ENCODE data around the gene SCRN1.

SCRN1 gene, protein sequence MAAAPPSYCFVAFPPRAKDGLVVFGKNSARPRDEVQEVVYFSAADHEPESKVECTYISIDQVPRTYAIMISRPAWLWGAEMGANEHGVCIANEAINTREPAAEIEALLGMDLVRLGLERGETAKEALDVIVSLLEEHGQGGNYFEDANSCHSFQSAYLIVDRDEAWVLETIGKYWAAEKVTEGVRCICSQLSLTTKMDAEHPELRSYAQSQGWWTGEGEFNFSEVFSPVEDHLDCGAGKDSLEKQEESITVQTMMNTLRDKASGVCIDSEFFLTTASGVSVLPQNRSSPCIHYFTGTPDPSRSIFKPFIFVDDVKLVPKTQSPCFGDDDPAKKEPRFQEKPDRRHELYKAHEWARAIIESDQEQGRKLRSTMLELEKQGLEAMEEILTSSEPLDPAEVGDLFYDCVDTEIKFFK

DNA sequence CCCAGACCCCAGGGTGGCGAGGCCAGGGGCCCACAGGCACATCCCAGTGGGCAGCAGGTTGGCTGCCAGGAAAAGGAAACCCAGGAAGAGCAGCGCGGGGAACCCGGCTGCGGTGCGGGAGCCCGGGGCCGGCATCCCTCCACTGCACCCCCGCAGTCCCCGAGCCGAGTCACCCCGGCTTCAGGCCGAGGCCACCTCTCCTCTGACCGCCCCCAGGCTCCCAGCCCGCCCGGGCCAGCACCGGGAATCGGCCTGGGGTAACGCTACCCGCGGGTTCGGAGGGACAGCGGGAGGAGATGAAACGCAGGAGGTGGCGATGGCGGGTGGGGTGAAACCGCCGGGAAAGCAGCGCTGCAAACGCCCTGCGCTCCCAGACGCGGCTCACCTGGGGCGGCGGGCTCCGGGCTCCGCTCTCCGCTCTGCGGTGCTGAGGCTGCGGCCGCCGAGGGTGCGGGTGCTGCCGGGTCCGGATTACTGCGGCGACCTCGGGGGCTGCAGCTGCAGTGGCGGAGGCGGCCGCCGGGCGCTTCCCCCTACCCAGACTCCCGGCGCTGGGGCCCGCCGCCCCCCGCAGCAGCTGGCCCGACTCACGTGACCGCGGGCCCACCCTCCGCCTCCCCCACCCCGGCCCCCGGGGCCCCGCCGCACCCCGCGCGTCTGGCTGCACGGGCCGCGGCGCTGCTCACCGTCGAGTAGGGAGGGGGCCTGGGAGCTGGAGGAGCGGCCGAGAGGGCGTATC lies at the start of gene SCRN1:
Gene SCRN1, minus strand, starts transcription at position 545 of the 739 bp plus-strand sequence. CDS start 20,734 bp downstream, outside the sequence.
- intact Hi-C loops (cut with DNase I), result loop anchor here (1.0 kb wide), 1 partner anchor 39 kb away; the partner anchor contains the start of gene PLEKHA8
- DNase-seq, result peak; percentile 32 to 93 (median 53)

DNA sequence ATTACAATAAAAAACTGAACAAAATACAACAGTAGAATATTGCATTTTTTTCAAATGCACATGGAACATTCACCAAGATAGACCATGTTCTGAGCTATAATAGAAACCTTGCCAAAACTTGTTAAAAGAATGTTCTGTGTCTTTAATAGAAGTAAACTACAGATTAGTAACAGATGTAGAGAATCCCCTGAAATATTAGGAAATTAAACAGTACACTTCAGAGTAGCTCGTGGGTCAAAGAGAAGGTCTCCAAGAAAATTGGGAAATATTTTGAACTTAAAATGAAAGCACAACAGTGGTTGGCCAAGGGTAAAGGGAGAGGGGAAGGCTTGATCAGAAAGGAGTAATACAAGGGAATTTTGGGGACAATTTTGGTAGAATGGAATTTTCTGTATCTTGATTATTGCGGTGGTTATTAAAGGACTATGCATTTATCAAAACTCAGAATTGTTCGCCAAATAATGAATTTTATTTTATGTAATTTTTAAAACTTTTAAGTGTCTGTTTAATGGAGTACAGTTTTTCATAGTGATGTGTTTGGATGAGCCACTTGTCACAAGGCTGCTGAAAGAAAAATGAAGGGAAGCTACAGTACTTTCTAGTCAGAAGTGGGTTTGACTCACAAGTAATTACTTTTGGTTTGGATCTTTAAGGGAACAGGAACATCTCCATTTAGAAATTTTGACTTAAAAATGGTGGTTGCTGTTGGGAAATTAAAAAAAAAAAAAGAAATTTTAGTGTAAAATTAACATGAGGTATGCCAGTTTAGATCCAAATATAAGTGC lies 48.8 kb upstream of the SCRN1 start:
- intact Hi-C loops (cut with DNase I), result no loop called here
- DNase-seq, result no peak

DNA sequence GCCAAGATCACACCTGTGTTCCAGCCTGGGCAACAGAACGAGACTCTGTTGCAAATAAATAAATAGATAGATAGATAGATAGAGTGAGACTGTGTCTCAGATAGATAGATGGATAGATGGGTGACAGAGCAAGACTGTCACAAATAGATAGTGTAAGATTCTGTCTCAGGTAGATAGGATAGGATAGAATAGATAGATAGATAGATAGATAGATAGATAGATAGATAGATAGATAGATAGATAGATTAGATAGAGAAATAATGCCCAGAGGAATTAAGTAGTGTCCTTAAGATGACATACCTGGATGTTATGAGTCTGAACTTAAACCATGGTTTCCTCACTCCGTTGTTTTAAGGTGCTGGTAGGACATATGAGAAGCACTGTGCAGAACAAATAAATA lies 46.6 kb upstream of the SCRN1 start:
- intact Hi-C loops (cut with DNase I), result no loop called here
- no peak for DNase-seq

DNA sequence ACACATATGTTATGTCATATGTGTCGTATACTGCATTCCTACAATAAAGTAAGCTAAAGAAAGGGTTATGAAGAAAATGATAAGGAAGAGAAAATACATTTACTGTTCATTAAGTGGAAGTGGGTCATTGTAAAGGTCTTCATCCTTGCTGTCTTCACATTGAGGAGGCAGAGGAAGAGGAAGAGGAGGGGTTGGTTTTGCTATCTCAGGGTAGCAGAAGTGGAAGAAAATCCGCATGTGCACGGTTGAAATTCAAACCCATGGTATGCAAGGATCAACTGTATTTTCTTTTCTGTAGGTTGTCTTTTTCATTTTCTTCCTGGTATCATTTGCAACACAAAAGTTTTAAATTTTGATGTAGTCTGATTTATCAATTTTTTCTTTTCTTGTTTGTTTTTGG lies 44.9 kb upstream of the SCRN1 start:
- DNase-seq, result no peak
- intact Hi-C loops (cut with DNase I), result no loop called here

DNA sequence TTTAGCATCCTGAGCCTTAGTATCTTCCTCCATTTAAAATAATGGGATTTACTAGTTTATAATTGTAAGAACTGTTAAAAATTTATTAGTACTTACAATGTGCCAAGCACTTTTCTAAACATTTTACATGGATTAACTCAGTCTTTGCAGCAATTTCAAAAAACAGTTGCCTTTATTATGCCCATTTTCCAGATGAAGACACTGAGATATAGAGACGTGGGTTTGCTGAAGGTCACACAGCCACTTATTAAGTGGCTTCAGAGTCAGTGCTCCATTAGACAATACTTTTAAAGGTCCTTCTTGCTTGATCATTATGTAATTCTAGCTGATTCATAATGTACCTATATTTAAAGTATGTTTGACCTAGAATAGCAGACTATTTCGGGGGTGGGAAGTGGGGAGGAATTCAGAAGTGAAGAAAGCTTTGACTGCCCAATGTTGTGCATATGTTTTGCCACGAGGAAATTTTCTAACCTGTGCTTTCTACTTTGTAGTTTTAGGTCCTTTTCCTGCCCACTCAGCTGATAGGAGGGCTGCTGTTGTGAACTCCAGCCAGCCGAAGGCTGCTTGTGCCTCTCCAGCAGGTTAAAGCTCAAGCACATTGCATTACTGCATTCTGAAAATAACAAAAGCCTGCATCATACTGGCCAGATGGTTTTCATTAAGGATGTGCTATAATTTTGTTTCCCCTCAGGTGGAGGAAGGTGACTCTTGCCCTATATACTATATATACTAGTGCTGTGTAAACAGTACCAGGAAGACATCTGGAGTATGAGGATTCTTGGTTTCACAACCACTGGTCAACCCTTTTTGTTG lies 42.9 kb upstream of the SCRN1 start:
- no peak for DNase-seq
- intact Hi-C loops (cut with DNase I), result no loop called here

DNA sequence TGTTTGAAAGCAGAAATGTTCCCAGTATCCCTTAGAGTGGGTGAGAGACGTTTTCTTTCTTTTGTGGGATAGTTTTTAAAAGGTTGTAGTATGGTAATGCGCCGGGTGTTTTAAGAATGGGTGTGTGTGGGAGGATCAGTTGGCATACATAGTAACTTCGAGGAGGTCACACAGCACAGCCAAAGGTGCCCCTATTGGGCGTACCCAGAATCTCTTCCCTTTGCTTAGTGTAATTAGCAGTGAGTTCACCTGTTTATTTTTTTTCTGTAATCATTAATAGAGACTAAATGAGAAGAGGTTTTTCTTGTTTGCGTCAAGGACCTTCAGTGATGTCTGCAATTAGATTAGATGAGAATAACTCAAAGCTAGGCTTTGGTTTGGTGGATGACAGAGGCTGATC lies 40.1 kb upstream of the SCRN1 start:
- no peak for DNase-seq
- intact Hi-C loops (cut with DNase I), result loop anchor here (5.0 to 10.0 kb wide), 2 partner anchors 55 to 103 kb away; partner anchors contain the start of gene MTURN

DNA sequence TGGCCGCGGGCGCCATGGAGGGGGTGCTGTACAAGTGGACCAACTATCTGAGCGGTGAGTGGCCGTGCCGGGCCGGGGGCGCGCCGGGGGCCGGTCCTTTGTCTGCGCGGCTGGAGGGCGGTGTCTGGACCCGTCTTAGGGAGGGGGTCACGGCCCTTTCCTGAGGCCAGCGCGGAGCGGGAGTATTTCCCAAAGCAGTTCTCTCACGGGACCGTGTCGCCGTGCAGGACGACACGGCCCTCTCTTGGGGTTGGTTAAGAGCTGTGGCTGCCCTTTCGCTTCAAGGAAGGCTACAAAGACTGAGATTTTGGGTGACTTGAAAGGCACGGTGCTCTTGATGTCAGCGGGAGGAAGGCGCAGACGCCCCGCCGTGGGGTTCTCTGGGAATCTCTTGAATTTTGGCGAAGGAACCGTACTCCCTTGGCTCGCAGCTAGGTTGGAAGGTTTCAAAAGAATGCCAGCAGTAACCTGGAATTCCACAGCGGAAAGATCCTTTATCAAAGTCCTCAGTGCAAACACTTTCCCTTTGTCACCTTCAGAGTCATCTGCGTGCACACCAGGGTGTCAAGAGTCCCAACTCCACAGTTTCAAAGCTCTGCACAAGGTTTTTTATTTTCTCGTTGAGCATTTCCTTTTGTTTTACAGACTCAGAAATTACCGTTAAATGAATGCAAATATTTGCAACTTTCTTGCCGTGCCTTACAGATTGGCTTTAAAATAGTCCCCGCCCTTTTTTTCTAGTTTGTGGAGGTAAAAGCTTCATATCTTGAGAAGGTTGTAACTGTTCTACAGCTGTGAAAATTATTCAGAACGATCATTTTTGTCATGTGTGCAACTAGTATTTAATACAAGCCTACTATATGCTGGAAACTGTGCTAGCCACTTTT lies 39.4 kb upstream of the SCRN1 start:
- DNase-seq, result peak; percentile 28 to 91 (median 40)
- intact Hi-C loops (cut with DNase I), result loop anchor here (1.0 to 10.0 kb wide), 3 partner anchors 40 to 103 kb away; partner anchors contain the start of genes MTURN and SCRN1

DNA sequence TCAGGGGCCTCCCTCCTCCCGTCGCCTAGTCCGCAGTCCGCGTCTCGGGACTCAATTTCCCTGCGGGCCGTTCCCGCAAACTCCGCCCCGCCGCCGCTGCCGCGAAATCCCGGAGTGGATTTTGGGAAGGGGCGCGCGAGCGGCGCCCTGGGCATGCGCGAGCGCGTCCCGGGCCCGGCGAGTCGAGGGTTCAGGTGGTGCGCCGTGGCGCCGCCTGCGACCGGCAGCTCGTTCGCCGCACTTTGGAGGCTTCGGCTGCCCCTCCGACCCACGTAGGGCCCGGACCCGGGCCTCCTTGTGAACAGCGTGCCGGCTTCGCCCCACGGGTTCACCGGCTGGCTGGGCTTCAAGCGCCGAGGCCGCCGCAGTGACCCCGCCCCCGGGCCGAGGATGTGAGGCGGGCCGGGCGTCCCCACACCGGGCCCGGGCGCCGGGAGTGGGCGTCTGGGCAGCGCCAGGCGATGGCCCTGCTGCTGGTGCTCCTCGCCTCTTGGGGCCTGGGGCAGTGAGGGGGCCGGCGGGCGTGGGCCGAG lies 38.7 kb upstream of the SCRN1 start, which contains the start of gene PLEKHA8:
Gene PLEKHA8, plus strand, starts transcription at position 197 of the 533 bp plus-strand sequence. CDS start 351 bp downstream, outside the sequence.
- intact Hi-C loops (cut with DNase I), result loop anchor here (1.0 to 10.0 kb wide), 3 partner anchors 39 to 104 kb away; partner anchors contain the start of genes MTURN and SCRN1
- peak; percentile 83 to 98 (median 87) for DNase-seq

DNA sequence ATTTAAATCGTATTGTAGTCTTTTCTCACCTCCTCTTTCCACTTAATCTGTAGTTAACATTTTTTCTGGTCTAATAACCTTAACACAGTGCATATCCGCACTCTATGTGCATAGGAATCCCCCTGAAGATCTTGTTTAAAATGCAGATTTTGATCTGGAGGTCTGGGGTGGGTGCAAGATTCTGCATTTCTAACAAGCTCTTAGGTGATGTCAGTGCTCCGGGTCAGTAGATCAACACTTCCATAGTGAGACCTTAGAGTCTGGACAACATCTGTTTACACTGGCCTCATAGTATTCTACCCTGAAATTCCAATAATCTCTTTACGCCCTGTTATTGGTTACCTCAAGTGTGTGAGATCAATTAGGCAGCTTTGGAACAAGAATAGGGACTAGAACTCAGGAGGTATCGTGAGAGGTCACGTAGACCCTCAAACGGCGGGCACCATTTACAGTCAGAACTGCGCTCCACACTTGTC lies 38.2 kb upstream of the SCRN1 start:
- no peak for DNase-seq
- intact Hi-C loops (cut with DNase I), result loop anchor here (1.0 to 10.0 kb wide), 3 partner anchors 38 to 105 kb away; partner anchors contain the start of genes MTURN and SCRN1

DNA sequence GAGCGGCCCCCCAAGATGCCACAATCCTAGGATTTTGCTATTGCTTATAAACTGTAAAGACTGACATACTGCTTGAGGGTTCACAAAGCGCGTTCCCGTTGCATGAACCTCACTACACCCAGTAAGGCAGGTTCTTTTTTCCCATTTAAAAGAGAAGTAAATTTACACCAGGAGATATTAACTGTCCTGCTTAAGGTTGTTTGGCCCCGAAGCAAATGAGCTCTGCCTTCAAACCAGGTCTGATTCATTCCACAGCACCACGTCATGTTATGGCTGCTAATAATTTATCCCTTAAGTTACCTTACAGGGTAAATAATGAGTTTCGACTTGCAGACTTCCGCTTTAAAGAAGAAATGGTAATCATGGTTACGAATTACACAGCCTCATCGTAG lies 37.5 kb upstream of the SCRN1 start:
- no peak for DNase-seq
- intact Hi-C loops (cut with DNase I), result loop anchor here (5.0 to 10.0 kb wide), 2 partner anchors 52 to 105 kb away; partner anchors contain the start of gene MTURN

DNA sequence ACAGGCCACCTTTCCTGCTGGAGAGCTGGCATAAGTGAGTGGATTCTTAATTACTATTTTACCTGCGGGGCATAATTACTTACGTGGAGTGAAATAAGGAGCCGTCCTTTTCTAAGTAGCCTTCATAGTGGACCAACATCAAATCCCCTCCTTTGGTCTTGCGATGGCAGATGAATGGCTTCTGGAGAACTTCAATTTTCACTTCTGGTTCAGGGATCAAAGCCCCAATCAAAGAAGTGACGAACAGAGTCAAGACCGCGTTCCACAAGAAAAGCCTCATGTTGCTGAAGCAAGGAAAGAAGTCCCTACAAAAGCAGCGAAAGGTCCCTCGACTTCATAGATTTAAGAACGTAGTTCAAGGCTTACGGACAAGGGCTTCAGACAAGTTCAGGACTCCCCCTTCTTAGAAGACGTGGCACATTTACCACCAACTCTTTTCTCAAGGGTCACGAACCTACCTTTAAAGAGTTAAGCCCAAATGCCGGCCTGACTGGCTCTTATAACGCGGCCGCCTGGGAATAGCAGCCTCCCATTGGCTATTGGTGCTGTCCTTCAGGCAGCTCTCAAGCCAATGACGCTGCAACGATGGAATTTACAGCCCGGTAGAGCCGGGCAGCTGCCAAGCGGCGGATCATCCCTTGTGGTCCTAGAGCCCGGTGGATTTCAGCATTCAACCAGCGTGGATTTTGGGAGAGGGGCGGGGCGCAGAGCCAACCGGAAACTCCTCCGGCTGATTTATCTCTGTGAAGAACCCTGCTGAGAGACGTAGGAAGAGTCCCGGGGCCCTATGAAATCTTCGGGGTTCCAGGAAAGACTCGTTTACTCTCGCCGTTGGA lies 36.8 kb upstream of the SCRN1 start, which contains the start of gene FKBP14:
Gene FKBP14, minus strand, starts transcription at position 474 of the 836 bp plus-strand sequence. Its CDS starts 194 bp downstream, at position 280.
- intact Hi-C loops (cut with DNase I), result loop anchor here (5.0 to 10.0 kb wide), 2 partner anchors 52 to 106 kb away; partner anchors contain the start of gene MTURN
- DNase-seq, result peak; percentile 94 to 99 (median 96)

DNA sequence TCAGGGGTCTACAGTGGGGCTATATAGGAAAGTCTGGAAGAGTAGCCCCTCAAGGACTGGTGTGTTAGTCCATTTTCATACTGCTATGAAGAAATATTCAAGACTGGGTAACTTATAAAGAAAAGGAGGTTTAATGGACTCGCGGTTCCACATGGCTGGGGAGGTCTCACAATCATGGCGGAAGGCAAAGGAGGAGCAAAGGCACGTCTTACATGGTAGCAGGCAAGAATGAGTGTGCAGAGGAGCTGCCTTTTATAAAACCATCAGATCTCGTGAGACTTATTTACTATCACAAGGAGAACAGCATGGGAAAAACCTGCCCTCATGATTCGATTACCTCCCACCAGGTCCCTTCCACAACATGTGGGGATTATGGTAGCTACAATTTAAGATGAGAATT lies 33.9 kb upstream of the SCRN1 start:
- intact Hi-C loops (cut with DNase I), result loop anchor here (10.0 kb wide), 1 partner anchor 49 kb away; no protein-coding TSS in a partner anchor
- DNase-seq, result no peak

DNA sequence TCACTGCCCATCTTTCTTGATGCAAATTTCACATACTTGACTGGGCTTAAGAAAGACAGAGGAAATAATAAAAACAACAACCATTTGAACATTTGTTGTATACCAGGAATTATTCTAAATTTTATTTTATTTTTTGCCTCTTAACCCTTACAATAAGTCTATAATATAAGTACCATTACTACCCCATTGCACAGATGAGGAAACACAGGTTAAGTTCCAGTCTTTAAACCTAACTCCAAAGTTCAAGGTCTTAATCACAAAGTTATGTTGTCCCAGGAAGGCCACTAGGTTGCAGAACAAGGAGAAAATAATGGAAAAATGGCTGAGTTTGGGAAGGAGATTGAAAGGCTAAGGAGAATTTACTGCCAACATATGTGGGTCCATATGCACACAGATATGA lies 33.4 kb upstream of the SCRN1 start:
- intact Hi-C loops (cut with DNase I), result loop anchor here (10.0 kb wide), 1 partner anchor 48 kb away; no protein-coding TSS in a partner anchor
- no peak for DNase-seq

DNA sequence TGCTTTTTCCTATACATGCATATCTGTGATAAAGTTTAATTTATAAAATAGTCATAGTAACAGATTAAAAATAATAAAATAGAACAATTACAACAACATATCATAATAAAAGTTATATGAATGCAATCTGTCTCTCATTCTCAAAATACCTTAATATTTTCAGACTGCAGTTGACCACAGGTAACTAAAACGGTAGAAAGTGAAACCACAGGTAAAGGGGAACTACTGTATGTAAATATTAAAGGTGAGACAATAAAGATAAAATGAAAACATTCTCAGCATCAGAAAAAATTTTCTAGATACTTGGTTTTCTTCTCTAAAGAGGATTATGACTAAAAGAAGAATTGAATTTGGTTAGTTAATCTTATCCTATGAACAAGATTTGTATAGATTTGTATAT lies 30.9 kb upstream of the SCRN1 start:
- DNase-seq, result no peak
- intact Hi-C loops (cut with DNase I), result loop anchor here (10.0 kb wide), 1 partner anchor 46 kb away; no protein-coding TSS in a partner anchor

DNA sequence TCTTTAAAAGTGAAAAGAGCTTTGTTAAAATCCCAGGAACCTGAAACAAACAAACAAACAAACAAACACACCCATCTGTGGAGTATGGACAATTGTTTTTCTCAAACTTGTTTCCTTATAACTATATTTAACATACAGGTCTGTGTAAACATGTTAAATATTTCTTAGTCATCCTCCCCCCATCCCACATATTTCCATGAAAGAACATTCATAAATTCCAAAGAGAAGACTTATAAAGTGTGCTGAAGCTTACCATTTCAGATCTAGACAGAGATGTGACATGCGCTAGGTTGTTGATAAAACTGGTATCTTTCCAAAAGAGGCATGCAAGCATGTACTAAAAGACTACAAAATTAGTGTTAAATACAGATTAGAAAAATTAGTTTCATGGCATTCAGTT lies 30.4 kb upstream of the SCRN1 start:
- intact Hi-C loops (cut with DNase I), result loop anchor here (10.0 kb wide), 1 partner anchor 45 kb away; no protein-coding TSS in a partner anchor
- no peak for DNase-seq

DNA sequence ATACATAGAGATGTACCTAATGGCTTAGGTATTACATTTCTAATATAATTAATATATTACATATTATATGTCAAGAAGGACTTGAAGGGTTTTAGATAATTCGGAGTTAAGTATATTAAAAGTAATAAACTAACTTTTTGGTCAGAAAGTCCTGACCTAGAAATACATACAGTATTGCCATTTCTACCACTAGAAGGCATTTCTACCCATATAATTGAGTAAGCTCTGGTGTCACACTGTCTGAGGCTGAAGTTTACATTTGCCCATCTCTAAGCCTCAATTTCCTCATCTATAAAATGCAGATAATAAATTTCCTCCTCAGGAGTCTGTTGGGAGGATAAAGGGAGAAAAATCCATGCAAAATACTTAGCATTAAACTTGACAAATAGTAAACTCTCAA lies 29.8 kb upstream of the SCRN1 start:
- no peak for DNase-seq
- intact Hi-C loops (cut with DNase I), result no loop called here

DNA sequence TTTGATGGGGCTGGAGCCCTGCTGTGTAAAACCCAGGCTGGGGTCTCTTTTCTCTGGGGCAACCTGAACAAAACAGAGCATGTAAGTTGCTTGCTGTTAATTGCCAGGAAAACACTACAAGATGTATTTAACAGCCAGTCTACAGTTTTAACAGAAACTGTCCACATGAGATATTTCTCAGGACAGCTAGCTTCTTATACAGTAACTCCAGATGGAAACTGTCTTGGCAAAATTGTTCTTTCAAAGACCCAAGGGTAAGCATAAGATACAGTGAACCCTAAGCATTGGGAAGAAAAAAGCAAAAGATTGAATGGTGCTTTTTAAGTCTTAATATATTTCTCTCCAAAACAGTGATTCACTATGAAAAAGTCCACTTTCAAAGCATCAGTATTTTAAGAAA lies 28.9 kb upstream of the SCRN1 start:
- no peak for DNase-seq
- intact Hi-C loops (cut with DNase I), result no loop called here

Data from posterior cingulate gyrus (tissue), 11 donors.